Activated CD4-positive, alpha-beta T cell treated with anti-CD3 and anti-CD28 coated beads, Interleukin-2, Interleukin-6, amounts not matched to agents 100 ng/mL and 50 ng/mL, durations not matched to agents 16 hours and 8 hours (primary cell): Measurements from ENCODE around the gene BRICD5.
"Not testable (repeated sequence)": the region's sequence is repeated elsewhere in the genome, so short reads cannot be mapped to it uniquely, and the experiment has no call there.

Source experiments
- DNase-seq: peaks from one replicate; pipeline ENCODE4 v3.0.0-alpha.2; 2020

The BRICD5 gene

DNA sequence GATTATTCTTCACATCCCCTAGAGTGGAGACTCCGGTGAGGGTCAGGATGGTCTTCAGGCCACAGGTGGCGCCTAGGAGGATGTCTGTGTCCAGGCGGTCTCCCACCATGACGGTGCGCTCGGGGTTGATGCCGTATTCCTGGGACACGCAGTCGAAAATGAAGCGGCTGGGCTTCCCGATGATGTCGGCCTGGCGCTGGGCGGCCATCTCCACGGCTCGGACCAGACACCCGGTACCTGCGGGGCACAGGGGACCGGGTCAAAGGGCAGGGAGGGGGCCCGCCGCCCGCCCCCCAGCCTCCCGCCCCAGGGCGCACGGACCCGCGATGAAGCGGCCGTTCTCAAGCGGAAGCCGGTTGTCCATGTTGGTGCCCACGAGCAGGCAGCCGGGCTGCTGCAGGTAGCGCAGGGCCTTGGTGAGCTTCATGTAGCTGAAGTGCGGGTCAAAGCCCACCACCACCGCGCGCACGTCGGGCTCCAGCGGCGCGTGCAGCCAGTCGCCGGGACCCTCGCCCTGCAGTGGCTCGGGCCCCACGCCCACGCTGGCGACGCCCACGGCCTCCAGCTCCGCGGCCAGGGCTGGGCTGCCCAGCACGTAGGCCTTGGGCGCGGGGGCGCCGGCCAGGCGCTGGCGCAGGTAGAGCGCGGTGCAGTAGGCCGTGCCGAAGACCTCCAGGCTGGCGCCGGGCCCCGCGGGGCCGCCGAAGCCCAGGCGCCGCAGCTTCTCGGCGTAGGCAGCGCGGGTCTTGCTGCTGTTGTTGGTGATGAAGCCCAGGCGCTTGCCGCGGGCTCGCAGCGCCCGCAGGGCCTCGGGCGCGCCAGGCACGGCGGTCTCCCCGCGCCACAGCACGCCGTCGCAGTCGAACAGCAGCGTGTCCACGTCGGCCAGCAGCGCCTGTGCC, 3.4 kb upstream of the BRICD5 start:
- no peak for DNase-seq

DNA sequence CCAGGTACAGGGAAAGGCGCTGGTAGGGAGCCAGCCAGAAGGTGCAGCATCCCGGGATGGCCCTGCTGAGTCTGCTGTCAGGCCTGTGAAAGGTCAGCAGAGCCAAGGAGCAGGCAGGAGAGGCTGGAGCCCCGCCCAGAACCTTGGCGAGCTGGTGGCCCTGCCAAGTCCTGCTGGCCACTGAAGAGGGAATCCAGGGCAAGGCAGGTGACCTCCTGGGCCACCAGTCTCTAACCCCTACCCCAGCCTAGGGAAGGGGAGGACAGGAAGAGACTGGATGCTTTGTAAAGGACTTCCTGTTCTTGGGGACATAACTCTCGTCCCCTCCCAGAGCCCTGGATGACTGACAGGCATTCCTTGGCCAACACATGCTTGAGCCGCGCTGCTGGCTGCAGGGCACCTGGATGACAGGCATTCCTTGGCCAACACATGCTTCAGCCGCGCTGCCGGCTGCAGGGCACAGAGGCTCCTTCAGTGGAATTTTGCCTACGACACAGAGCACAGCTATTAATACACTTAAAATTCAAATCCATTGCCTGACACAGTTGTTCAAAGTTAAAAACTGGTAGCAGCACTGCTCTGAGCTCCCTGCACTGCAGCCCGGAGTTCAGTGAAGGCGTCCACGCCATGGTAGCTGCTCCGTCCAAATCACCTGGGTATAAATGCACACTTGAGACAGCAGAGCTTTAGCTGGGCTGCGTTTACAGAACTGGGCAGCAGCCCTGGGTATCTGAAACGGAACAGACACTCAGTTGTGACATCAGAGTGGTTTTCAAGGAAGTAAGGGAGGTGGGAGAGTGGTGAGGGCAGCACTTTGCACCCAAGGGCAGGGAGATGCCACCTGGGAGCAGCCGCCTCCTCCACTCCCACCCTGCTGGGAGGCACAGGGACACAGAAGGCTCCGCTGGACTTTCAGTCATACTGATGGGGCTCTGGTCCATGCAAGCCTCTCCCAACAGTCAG, 2.0 kb upstream of the BRICD5 start:
- DNase-seq, result no peak

DNA sequence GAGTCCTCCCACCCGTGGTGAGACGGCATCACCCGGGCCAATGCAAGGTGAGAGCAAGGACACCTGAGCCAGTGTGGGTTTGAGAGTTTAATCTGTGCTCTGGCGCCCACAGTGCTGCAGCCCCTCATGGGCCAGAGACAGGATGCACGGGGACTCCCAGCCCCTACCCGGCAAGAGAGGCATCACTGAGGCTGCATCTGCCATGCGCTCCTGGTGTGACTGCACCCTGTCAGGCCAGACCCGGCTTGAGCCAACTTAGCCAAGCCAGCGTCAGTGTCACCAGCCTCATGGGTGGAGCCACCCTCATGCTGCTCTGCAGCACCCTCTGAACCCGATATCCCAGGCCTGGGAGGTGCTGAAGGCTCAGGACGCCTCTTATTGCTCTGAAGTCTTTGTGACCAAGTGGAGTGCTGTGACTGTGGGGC, 1.3 kb upstream of the BRICD5 start:
- DNase-seq, result no peak

- no peak for DNase-seq
These were observed 692 bp downstream of the BRICD5 start for GRCh38 chr16:2210009-2210332.

GRCh38 chr16:2209258-2210008, 1.2 kb downstream of the BRICD5 start:
- no peak for DNase-seq

DNA sequence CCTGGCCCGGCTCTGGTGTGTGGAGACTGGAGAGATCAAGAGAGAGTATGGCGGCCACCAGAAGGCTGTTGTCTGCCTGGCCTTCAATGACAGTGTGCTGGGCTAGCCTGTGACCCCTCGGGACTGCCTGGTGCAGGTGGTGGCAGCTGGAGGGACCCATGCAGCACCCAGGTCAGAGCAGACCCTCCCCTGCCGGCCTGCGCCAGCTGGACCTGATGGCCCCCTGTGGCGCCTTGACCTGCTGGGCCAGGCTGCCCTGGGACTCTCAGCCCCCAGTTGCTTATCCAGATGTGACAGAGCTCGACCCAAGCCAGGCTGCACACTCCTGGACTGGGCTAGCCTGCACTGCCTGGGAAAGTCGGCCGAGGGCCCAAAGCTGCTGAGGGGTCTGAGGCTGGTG, 1.9 kb downstream of the BRICD5 start:
- no peak for DNase-seq

DNA sequence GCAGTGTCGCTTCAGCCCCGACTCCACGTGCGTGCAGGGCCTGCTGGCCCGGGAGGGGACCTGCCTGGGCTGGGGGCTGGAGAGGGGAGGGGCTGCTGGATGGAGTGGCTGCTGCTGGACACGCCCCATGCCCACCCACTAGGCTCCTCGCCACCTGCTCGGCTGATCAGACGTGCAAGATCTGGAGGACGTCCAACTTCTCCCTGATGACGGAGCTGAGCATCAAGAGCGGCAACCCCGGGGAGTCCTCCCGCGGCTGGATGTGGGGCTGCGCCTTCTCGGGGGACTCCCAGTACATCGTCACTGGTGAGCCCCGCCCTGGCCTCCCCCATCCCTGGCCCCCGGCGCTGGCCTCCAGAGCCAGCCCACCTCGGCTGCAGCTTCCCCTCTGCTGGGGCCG, 2.4 kb downstream of the BRICD5 start:
- DNase-seq, result no peak

DNA sequence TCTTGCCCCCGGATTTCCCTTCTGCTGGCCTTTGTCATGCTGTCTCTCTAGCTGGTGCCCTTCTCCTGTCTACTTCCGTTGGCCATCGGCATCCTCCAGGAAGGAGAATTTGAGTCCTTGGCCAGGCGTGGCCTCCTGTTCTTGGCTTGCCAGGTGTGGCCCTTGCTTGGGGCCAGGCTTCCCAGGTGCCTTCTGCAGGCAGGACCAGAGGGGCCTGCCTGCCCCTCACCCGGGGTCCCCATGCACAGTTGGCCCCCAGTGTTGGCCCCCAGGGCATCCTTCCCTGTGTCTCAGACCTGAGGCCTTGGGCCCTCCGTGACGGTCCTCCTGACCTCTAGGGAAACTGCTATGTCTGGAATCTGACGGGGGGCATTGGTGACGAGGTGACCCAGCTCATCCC, 2.8 kb downstream of the BRICD5 start:
- DNase-seq, result no peak

DNA sequence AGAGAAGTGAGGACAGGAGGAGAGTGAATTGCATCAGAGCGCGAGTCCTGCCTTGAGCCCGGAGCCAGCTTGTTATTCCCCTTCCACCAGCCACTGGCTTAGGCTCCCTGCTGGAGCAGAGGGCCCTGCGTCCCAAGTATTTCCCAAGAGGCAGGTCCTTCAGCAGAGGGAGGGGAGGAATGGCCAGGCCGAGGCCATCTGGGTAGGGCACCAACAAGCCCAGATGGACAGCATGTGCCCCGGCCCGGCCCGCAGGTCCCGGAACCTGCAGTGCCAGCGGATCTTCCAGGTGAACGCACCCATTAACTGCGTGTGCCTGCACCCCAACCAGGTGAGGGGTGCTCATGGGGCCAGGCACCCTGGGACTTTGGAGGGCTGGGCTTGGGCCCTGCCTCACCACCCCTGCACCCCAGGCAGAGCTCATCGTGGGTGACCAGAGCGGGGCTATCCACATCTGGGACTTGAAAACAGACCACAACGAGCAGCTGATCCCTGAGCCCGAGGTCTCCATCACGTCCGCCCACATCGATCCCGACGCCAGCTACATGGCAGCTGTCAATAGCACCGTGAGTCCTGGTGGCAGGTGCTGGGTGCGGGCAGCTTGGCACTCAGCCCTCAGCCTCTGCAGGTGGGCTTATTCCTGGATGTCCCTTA, 3.8 kb downstream of the BRICD5 start:
- no peak for DNase-seq

GRCh38 chr16:2206420-2206779, 4.3 kb downstream of the BRICD5 start:
- no peak for DNase-seq

DNA sequence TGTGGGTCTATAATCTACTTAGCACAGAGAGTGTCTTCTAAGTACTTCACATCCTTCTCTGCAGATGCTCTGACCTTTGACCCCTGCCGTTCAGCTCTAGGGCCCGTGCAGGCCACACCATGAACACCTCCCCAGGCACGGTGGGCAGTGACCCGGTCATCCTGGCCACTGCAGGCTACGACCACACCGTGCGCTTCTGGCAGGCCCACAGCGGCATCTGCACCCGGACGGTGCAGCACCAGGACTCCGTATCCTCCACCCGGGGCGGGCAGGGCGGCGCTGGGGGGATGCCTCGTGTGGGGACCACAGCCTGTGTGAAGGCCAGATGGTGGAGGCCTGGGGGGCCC, 4.7 kb downstream of the BRICD5 start:
- no peak for DNase-seq

GRCh38 chr16:2205104-2205966, 5.3 kb downstream of the BRICD5 start, which contains the start of gene MLST8:
Gene MLST8 (plus strand): TSS chr16:2205454. CDS start chr16:2206086, 632 bp downstream.
- peak; percentile 92 for DNase-seq

DNA sequence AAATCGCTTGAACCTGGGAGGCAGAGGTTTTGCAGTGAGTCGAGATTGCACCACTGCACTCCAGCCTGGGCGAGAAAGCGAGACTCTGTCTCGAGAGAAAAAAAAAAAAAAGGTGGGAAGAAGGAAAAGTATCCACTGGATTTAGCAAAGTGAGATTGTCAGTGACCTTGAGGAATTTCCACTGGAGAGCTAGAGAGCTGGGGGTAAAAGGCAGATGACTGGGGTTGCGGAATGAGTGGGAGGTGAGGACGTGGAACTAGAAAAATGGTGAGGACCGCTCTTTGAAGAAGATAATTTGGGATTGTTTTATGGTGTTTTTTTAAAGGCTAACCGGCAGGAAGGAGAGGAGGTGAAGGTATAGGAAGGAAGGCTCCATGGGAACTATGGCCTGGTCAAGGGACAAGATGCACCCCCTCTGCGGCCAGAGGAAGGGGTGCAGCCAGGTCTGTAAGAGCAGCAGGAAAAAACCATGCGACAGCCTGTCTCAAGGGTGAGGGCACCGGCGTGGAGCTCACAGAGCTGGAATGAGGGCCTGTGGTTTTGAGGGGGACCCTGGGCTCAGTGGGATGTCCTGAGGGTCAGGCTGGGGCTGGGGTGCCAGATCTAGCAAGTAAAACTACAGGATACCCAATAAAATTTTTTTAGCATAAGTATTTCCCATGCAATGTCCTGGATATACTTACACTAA, 6.1 kb downstream of the BRICD5 start:
- DNase-seq, result no peak

- not testable (repeated sequence) for DNase-seq
These were observed 7.5 kb downstream of the BRICD5 start for GRCh38 chr16:2203119-2203688.

DNA sequence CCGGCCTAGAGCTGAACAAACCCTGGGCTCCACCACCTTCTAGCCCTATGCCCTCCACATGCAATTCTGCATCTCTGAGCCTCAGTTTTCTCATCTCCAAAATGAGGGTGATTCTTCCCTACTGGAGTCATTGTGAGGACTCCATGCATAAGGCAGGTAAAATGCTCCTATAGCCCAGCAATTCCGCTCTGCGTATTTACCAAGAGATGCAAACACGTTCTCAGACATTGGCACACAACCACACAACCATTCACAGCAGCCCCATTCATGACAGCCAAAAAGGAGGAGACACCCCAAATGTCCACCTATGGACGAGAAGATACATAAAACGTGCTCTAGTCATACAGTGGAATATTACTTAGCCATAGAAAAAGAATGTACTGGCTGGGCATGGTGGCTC, 10.3 kb downstream of the BRICD5 start:
- no peak for DNase-seq

GRCh38 chr16:2199621-2200139, 11.0 kb downstream of the BRICD5 start:
- no peak for DNase-seq

DNA sequence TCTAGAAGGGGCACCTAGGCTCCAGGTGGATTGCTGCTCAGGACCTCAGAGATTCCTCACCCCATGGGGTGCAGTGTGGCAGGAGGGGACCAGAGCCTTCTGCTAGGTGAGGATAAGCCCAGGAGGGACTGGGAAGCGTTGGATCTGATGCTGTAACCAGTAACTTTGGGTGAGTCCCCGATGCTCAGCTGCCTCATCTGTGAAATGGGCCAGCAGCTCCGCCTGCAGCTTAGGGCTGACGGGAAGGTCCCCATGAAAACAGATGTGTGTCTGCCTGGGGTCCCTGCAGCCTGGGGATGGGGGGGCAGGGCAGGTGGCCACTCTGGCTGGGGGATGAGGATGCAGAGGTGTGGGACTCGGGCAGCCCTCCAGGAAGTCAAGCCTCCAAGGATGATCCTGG, 11.6 kb downstream of the BRICD5 start:
- no peak for DNase-seq

DNA sequence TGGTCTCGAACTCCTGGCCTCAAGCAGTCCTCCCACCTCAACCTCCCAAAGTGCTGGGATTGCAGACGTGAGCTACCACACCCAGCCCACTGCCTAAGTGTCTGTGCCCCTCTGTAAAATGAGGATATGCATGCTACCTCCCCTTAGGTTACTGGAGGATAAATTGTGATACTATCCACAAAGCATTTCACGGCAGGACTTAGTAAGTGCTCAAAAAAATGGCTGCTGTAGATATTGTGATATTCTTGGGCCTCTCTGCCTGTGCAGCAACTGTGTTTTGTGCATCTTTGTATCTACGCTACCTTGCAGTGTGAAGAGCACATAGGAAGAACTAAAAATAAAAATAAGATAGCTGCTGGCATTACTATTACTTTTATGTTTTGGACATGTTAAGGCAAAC, 12.4 kb downstream of the BRICD5 start:
- DNase-seq, result no peak

GRCh38 chr16:2197765-2198164, 12.9 kb downstream of the BRICD5 start:
- DNase-seq, result no peak

- DNase-seq, result no peak
These were observed 13.6 kb downstream of the BRICD5 start for GRCh38 chr16:2196981-2197511.
